ENCODE data around the gene OTUD3.

GRCh38 chr1:19840228-19840627 is 42.0 kb upstream of the OTUD3 start:
- no peak for TF ChIP-seq POLR2A (IDR thresholded peaks at IDR 0.05; ENCODE audit: low read depth, low read length)
- TF ChIP-seq POLR2AphosphoS5 (IDR thresholded peaks at IDR 0.05; ENCODE audit: low read depth, low read length) = no peak
- no peak for TF ChIP-seq TAF1 (IDR thresholded peaks at IDR 0.05; ENCODE audit: borderline replicate concordance, low read depth, low read length)
